GM12878 (cell line): ENCODE data around the gene VPS16. TPM values are rescaled to one million over a fixed set of nuclear protein-coding genes. Genes with fewer than 3 reads are reported as not detected.

Experiments used
- ATAC-seq: fragments of 200-7000 bp; cut with Tn5 transposase; 3 replicates; pipeline ENCODE4 v1.9.1; 2020; ENCODE audit warnings: mild to moderate bottlenecking, moderate library complexity
- BruUV-seq: library from RNA; stranded (reverse); fragments of 400-500 nt; replicated peaks from 2 replicates; lab custom pipeline; 2021; lab: Mats Ljungman, UMichigan
- CTCF ChIA-PET: fragments of 300-600 bp; sonication (Branson Sonifier 250); formaldehyde crosslinking; extraction: SDS; loops from one replicate; lab custom pipeline; 2021; ENCODE audit warnings: inconsistent platforms; lab: Yijun Ruan, JAX
- POLR2A ChIA-PET: fragments of 350-600 bp; formaldehyde crosslinking; extraction: SDS; loops from one replicate; lab custom pipeline; 2021; ENCODE audit warnings: inconsistent platforms; lab: Charles Lee
- RAD21 ChIA-PET: fragments of 300-600 bp; sonication (Branson Sonifier 250); formaldehyde crosslinking; loops from one replicate; lab custom pipeline; 2023; ENCODE audit warnings: antibody characterized with exemption; ENCODE audit not compliant: unreplicated experiment; lab: Charles Lee
- SMC1A ChIA-PET: fragments of 300-600 bp; sonication (Branson Sonifier 250); formaldehyde crosslinking; loops from one replicate; lab custom pipeline; 2023; ENCODE audit not compliant: unreplicated experiment, uncharacterized antibody; lab: Charles Lee
- DNase-seq: peaks from one replicate; pipeline ENCODE4 v3.0.0-alpha.2; 2011; ENCODE audit warnings: low read depth, low spot score
- FAIRE-seq: peaks from 3 replicates; lab custom pipeline; 2011; peaks lifted over from hg19 to GRCh38; lab: Jason Lieb, UNC
- H2AFZ ChIP-seq: 2 replicates; pipeline ENCODE4 v1.6.0; 2011; ENCODE audit warnings: low read depth, low read length, control low read depth; ENCODE audit not compliant: control insufficient read depth
- H3K27ac ChIP-seq: 2 replicates; pipeline ENCODE4 v1.5.1; 2011; ENCODE audit warnings: control low read depth; ENCODE audit not compliant: control insufficient read depth, insufficient read depth
- H3K27me3 ChIP-seq, 2 experiments: replicated peaks in 1 of 2; 2 replicates each; pipeline versions ENCODE4 v1.6.0 to v1.6.1; 2011; ENCODE audit warnings: low read length in 1 of 2; ENCODE audit not compliant: control insufficient read depth in 2 of 2, insufficient read depth in 2 of 2
- H3K36me3 ChIP-seq, 2 experiments: 2 replicates each; pipeline ENCODE4 v1.5.1; 2011; ENCODE audit warnings: low read length in 1 of 2; ENCODE audit not compliant: control insufficient read depth in 2 of 2, insufficient read depth in 2 of 2
- H3K4me1 ChIP-seq: 2 replicates; pipeline ENCODE4 v1.6.1; 2011; ENCODE audit warnings: mild to moderate bottlenecking, low read length, moderate library complexity, mixed read lengths; ENCODE audit not compliant: control insufficient read depth, insufficient read depth
- H3K4me2 ChIP-seq: 2 replicates; pipeline ENCODE4 v1.6.0; 2011; ENCODE audit warnings: control low read depth; ENCODE audit not compliant: control insufficient read depth, insufficient read depth
- H3K4me3 ChIP-seq: fragments of 200-600 bp; sonication (generic); 2 replicates; pipeline ENCODE4 v1.5.1; 2016
- H3K79me2 ChIP-seq: 2 replicates; pipeline ENCODE4 v1.6.0; 2011; ENCODE audit warnings: low read length; ENCODE audit not compliant: control insufficient read depth, insufficient read depth
- H3K9ac ChIP-seq: 2 replicates; pipeline ENCODE4 v1.8.0; 2011; ENCODE audit warnings: low read length, control low read depth, mixed read lengths; ENCODE audit not compliant: control insufficient read depth, insufficient read depth
- H3K9me3 ChIP-seq: replicated peaks from 3 replicates; pipeline ENCODE4 v1.5.1; 2011; ENCODE audit warnings: mild to moderate bottlenecking, low read length; ENCODE audit not compliant: control insufficient read depth, insufficient read depth
- H4K20me1 ChIP-seq: 2 replicates; pipeline ENCODE4 v1.6.0; 2011; ENCODE audit not compliant: control insufficient read depth, insufficient read depth
- BCL11A ChIP-seq: IDR thresholded peaks from 2 replicates; pipeline ENCODE4 v1.6.1; 2011; ENCODE audit warnings: low read depth, low read length
- CTCF ChIP-seq, 3 experiments: IDR thresholded peaks in 2 of 3; conservative IDR thresholded peaks in 1 of 3; 2 replicates each; pipeline ENCODE4 v1.5.1; 2011; ENCODE audit warnings: low read depth in 3 of 3, low read length in 3 of 3, mild to moderate bottlenecking in 3 of 3, control low read depth in 2 of 3, moderate library complexity in 2 of 3, inconsistent platforms in 1 of 3, mixed read lengths in 1 of 3; ENCODE audit not compliant: control insufficient read depth in 2 of 3, insufficient read depth in 1 of 3; ENCODE audit errors: extremely low read depth in 1 of 3
- FOS ChIP-seq: IDR thresholded peaks from 3 replicates; pipeline ENCODE4 v1.6.1; 2011; ENCODE audit warnings: borderline replicate concordance; ENCODE audit not compliant: insufficient read length; ENCODE audit errors: extremely low read depth
- GATAD2B ChIP-seq: fragments of 450-650 bp; conservative IDR thresholded peaks from 2 replicates; pipeline ENCODE4 v1.6.1; 2017; ENCODE audit warnings: low read depth, mild to moderate bottlenecking, moderate library complexity
- HDAC6 ChIP-seq: fragments of 200-600 bp; sonication (generic); IDR thresholded peaks from one replicate; pipeline ENCODE4 v1.8.0; 2017; ENCODE audit warnings: antibody characterized with exemption; ENCODE audit not compliant: unreplicated experiment
- MLLT1 ChIP-seq: fragments of 450-650 bp; IDR thresholded peaks from 2 replicates; pipeline ENCODE4 v1.6.1; 2016; ENCODE audit warnings: mild to moderate bottlenecking
- MXI1 ChIP-seq: fragments of 150-350 bp; IDR thresholded peaks from 2 replicates; pipeline ENCODE4 v1.6.1; 2011; ENCODE audit warnings: low read depth, mild to moderate bottlenecking, inconsistent platforms, low read length, improper control_type of control experiment
- NKRF ChIP-seq: fragments of 450-650 bp; conservative IDR thresholded peaks from 2 replicates; pipeline ENCODE4 v1.6.1; 2017; ENCODE audit warnings: mild to moderate bottlenecking, moderate library complexity
- NR2C2 ChIP-seq: IDR thresholded peaks from 2 replicates; pipeline ENCODE4 v1.6.1; 2011; ENCODE audit warnings: borderline replicate concordance, low read depth; ENCODE audit not compliant: control insufficient read depth, insufficient read length
- POU2F2 ChIP-seq: IDR thresholded peaks from 3 replicates; pipeline ENCODE4 v1.6.1; 2011; ENCODE audit warnings: low read depth, mild to moderate bottlenecking, low read length, borderline replicate concordance
- SKIL ChIP-seq: fragments of 450-650 bp; IDR thresholded peaks from 2 replicates; pipeline ENCODE4 v1.6.1; 2017; ENCODE audit warnings: mild to moderate bottlenecking, low read depth, inconsistent platforms; ENCODE audit not compliant: poor library complexity, severe bottlenecking
- SPI1 ChIP-seq: IDR thresholded peaks from 2 replicates; pipeline ENCODE4 v1.6.1; 2011; ENCODE audit warnings: low read depth, mild to moderate bottlenecking, low read length, moderate library complexity, borderline replicate concordance; ENCODE audit not compliant: insufficient read depth
- SREBF2 ChIP-seq: IDR thresholded peaks from 2 replicates; pipeline ENCODE4 v1.6.1; 2012; ENCODE audit warnings: mild to moderate bottlenecking, low read length
- TARDBP ChIP-seq: IDR thresholded peaks from 2 replicates; pipeline ENCODE4 v1.6.1; 2016; ENCODE audit warnings: borderline replicate concordance
- WRNIP1 ChIP-seq: IDR thresholded peaks from 2 replicates; pipeline ENCODE4 v1.6.1; 2011; ENCODE audit warnings: low read depth, low read length, improper control_type of control experiment, borderline replicate concordance
- ZBED1 ChIP-seq: IDR thresholded peaks from 2 replicates; pipeline ENCODE4 v1.6.1; 2016; ENCODE audit warnings: borderline replicate concordance
- WGBS: methylation state at CpG from one replicate; pipeline ENCODE4 v1.1.6; 2016; ENCODE audit warnings: low lambda C conversion rate; ENCODE audit not compliant: insufficient replicate concordance, insufficient coverage; ENCODE audit errors: missing lambda C conversion rate; 5-methylcytosine and 5-hydroxymethylcytosine counted together
- in situ Hi-C: fragments of 300-500 bp; cut with MboI; formaldehyde crosslinking; loops from 9 replicates; pipeline ENCODE4 v1.14.3; 2018; ENCODE audit warnings: mixed read lengths
- intact Hi-C: fragments of 100-400 bp; cut with micrococcal nuclease; formaldehyde crosslinking; loops from one replicate; pipeline ENCODE4 v1.14.2; 2022; ENCODE audit not compliant: unreplicated experiment
- polyA plus RNA-seq, 11 experiments: library from polyadenylated mRNA; depleted of rRNA in 4 of 11; unstranded in 6 of 11; stranded (reverse) in 5 of 11; fragments of >200 nt; fragmentation: Nextera tagmentation in 4 of 11; fragmentation: Illumina TruSeq in 1 of 11; extraction: Ambion mirVana in 4 of 11; extraction: Trizol in 1 of 11; gene quantifications; 1 replicate in 1 of 11; 2 replicates in 10 of 11; pipeline versions ENCODE4 v1.2.1 to v1.2.3, GENCODE V29; 2011 to 2016; ENCODE audit warnings: inconsistent platforms in 2 of 11, missing spikeins in 2 of 11, low read depth in 1 of 11
- total RNA-seq, 4 experiments: library from RNA; depleted of rRNA in 3 of 4; stranded (reverse); fragments of >200 nt in 3 of 4; fragmentation: Illumina TruSeq in 1 of 4; extraction: Trizol in 1 of 4; gene quantifications; 2 replicates each; pipeline versions ENCODE4 v1.2.1 to v1.2.3, GENCODE V29; 2013 to 2021

Gene VPS16
- total and polyA plus RNA-seq, 10 of the 15 experiments (the other 5 are each of a cell fraction or from before 2014, with no cell fraction given): 8.4 to 37.5 (median 26.4) TPM

GRCh38 chr20:2840967-2841531 lies 504 bp downstream of the VPS16 start:
- 11% methylated on average over 32 of the region's 33 CpGs for WGBS
- CTCF ChIA-PET: interaction anchor here (0.7 kb wide), 1 partner anchor 271 kb away, joined by 3 read pairs; no protein-coding TSS in a partner anchor
- intact Hi-C loops: loop anchor here (5.0 kb wide), 1 partner anchor 71 kb away; no protein-coding TSS in a partner anchor
- H3K36me3 ChIP-seq: no peaks in the 10 kb centered on the region
- peaks cover 14% of the 10 kb centered on the region for H3K4me1 ChIP-seq
- H3K4me3 ChIP-seq: peak overlapping the region; percentile 99
- SMC1A ChIA-PET: no interaction called here
- H3K27me3 ChIP-seq: no peaks in the 10 kb centered on the region
- H4K20me1 ChIP-seq: no peaks in the 10 kb centered on the region
- DNase-seq (no peak), ATAC-seq (peak; percentile 59), FAIRE-seq (no peak)
- H3K9me3 ChIP-seq: no peaks in the 10 kb centered on the region
- BruUV-seq: TSS peak; percentile 81
- peak overlapping the region; percentile 68 for H3K4me2 ChIP-seq
- POLR2A ChIA-PET: interaction anchor here (0.6 to 1.3 kb wide), 4 partner anchors 30 to 189 kb away, joined by 3 to 4 read pairs (median 4); partner anchors contain the start of gene PTPRA
- RAD21 ChIA-PET: no interaction called here
- in situ Hi-C loops: no loop called here
- H3K79me2 ChIP-seq: peaks cover 6% of the 10 kb centered on the region; the same call in 1 of the 2 replicates
- H3K9ac ChIP-seq: peak overlapping the region; percentile 82
- H3K27ac ChIP-seq: peak overlapping the region; percentile 64
- peak overlapping the region; percentile 98 for H2AFZ ChIP-seq
- no peak for TF ChIP-seq SKIL
- peak; percentile 11 for TF ChIP-seq HDAC6
- no peak for TF ChIP-seq POU2F2
- peak; percentile 76; the same call in 1 of the 2 replicates for TF ChIP-seq MLLT1
- no peak for TF ChIP-seq ZBED1
- no peak for TF ChIP-seq TARDBP
- no peak for TF ChIP-seq BCL11A
- TF ChIP-seq NR2C2: no peak
- TF ChIP-seq SREBF2: no peak
- TF ChIP-seq MXI1: 0 out of 2 replicates have a peak, but pooled peaks have one; percentile 14
- no peak for TF ChIP-seq WRNIP1
- no peak for TF ChIP-seq CTCF (IDR thresholded peaks at IDR 0.05 in 2 of 3, conservative IDR thresholded peaks at IDR 0.05 in 1 of 3; ENCODE audit: control insufficient read depth in 2 of 3, extremely low read depth in 1 of 3, insufficient read depth in 1 of 3, low read depth in 3 of 3, low read length in 3 of 3)
- 0 out of 2 replicates have a peak, but pooled peaks have one; percentile 23 for TF ChIP-seq GATAD2B
- TF ChIP-seq SPI1: no peak
- peak; percentile 37; the same call in 1 of the 2 replicates for TF ChIP-seq NKRF
- no peak for TF ChIP-seq FOS
